Upper lobe of left lung (tissue), 6 donors: Measurements from ENCODE around the gene TCTA. TPM values are rescaled to one million over a fixed set of nuclear protein-coding genes. Genes with fewer than 3 reads are reported as not detected.
A peak's percentile ranks its signal among the peaks of the same experiment; 100 is the strongest.
"Not testable (repeated sequence)": the region's sequence is repeated elsewhere in the genome, so short reads cannot be mapped to it uniquely, and the experiment has no call there.

Experiments used
- ATAC-seq, 2 donors: fragments of 200-7000 bp; cut with Tn5 transposase; one replicate each; pipeline ENCODE4 v1.9.1; 2022; ENCODE audit warnings: mild to moderate bottlenecking in 2 of 2, moderate library complexity in 2 of 2; ENCODE audit not compliant: low FRiP score in 2 of 2
- DNase-seq, 2 donors: peaks; one replicate each; pipeline ENCODE4 v3.0.0-alpha.2; 2019 to 2020
- H3K27ac ChIP-seq, 4 donors: fragments of 200-600 bp; sonication (generic); one replicate each; pipeline ENCODE4 v1.5.1; 2016 to 2019
- H3K27me3 ChIP-seq, 4 donors: fragments of 200-600 bp; sonication (generic); one replicate each; pipeline ENCODE4 v1.5.1; 2017 to 2019
- H3K36me3 ChIP-seq, 4 donors: fragments of 200-600 bp; sonication (generic); one replicate each; pipeline ENCODE4 v1.5.1; 2016 to 2019
- H3K4me1 ChIP-seq, 4 donors: fragments of 200-600 bp; sonication (generic); one replicate each; pipeline ENCODE4 v1.5.1; 2018 to 2019
- H3K4me3 ChIP-seq, 4 donors: fragments of 200-600 bp; sonication (generic); one replicate each; pipeline ENCODE4 v1.5.1; 2017 to 2019; ENCODE audit warnings: mild to moderate bottlenecking in 2 of 4, moderate library complexity in 1 of 4
- H3K9me3 ChIP-seq, 4 donors: fragments of 200-600 bp; sonication (generic); one replicate each; pipeline ENCODE4 v1.5.1; 2018 to 2019
- CTCF ChIP-seq, 6 experiments: fragments of 450-650 bp in 4 of 6; fragments of 200-600 bp in 2 of 6; sonication (generic) in 2 of 6; IDR thresholded peaks; one replicate each; pipeline ENCODE4 v1.5.1; 2016 to 2019; ENCODE audit warnings: antibody characterized with exemption in 6 of 6
- EP300 ChIP-seq, 4 donors: sonication (generic); formaldehyde crosslinking; IDR thresholded peaks; one replicate each; pipeline ENCODE4 v1.5.1; 2017; ENCODE audit warnings: antibody characterized with exemption in 4 of 4, control low read depth in 2 of 4
- POLR2A ChIP-seq, 4 donors: fragments of 450-650 bp; IDR thresholded peaks; one replicate each; pipeline ENCODE4 v1.5.1; 2016 to 2017; ENCODE audit warnings: antibody characterized with exemption in 4 of 4, mild to moderate bottlenecking in 2 of 4
- POLR2AphosphoS5 ChIP-seq, 2 donors: sonication (generic); formaldehyde crosslinking; IDR thresholded peaks; one replicate each; pipeline ENCODE4 v1.5.1; 2017; ENCODE audit warnings: antibody characterized with exemption in 2 of 2
- WGBS, 2 donors: methylation state at CpG; one replicate each; pipeline ENCODE4 v1.1.5; 2017 to 2018; 5-methylcytosine and 5-hydroxymethylcytosine counted together
- total RNA-seq, 6 donors: library from RNA; depleted of rRNA in 4 of 6; stranded (reverse); fragments of >200 nt in 4 of 6; gene quantifications; one replicate each; pipeline versions ENCODE4 v1.1.0 to v1.2.1, GENCODE V29; 2016 to 2021
- donor health status: DM: no; HTN: no; CAD: no; lungs with moderate emphysema.
- donor health status: DM: no; HTN: yes; CAD: no; lungs with severe emphysema.

The TCTA gene
- total RNA-seq, 6 donors from 2014 or later, result 21.8 to 52.3 (median 39.5) TPM

DNA sequence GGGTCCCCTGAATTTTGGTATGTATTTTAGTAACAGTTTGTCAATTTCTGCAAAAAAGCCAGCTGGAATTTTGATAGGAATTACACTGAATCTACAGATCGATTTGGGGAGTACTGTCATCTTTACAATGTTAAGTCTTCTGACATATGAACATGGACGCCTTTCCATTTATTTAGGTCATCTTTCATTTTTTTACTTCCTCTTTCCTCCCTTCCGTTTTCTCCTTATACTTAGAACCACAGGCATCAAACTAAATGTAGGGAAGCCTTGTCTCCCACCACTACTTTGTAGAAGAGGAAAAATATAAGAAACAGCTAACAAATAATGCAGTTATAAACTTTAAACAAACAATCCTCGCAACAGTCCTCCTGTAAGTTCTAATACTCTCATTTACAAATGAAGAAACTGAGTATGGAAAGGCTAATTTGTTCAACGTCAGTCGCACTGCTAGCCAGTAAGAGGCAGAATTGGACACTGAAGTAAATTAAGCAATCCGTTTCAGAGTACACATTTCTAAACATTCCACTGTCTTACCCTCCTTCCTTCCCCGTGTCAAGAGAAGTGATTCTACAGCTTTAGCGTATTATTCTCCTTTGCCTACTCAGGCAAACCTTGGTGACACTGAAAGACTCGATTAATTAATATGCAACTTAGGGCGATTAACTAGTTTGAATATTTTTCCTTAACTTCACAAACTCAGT lies 26.0 kb upstream of the TCTA start:
- peak overlapping the region; percentile 43 to 71 (median 54) for H3K27ac ChIP-seq
- H3K4me3 ChIP-seq, result no peak overlapping the region
- WGBS, 2 donors, result 44 to 49% methylated on average over 11 of the region's 11 CpGs
- TF ChIP-seq CTCF (IDR thresholded peaks at IDR 0.05) (no peak), POLR2AphosphoS5 (IDR thresholded peaks at IDR 0.05) (no peak), POLR2A (IDR thresholded peaks at IDR 0.05) (no peak), EP300 (IDR thresholded peaks at IDR 0.05) (no peak)
- peaks cover 0 to 6% (median 0%) of the 10 kb centered on the region in 4 donors for H3K36me3 ChIP-seq
- ATAC-seq, result peak in 1 of 2 donors; percentile 71
- H3K27me3 ChIP-seq, result no peaks in the 10 kb centered on the region
- DNase-seq, result no peak
- H3K4me1 ChIP-seq, result peaks cover 38 to 88% (median 56%) of the 10 kb centered on the region in 4 donors
- no peaks in the 10 kb centered on the region for H3K9me3 ChIP-seq

- Histone ChIP-seq H3K9me3 (no peaks in the 10 kb centered on the region), H3K4me3 (no peak overlapping the region), H3K4me1 (peaks cover 38 to 91% (median 61%) of the 10 kb centered on the region in 4 donors), H3K36me3 (peaks cover 0 to 6% (median 0%) of the 10 kb centered on the region in 4 donors), H3K27me3 (no peaks in the 10 kb centered on the region), H3K27ac (peak overlapping the region in 2 of 4 donors; percentile 7 to 30)
- ATAC-seq (no peak), DNase-seq (no peak)
- 100% methylated on average over 2 of the region's 2 CpGs for WGBS, 2 donors
- TF ChIP-seq EP300 (IDR thresholded peaks at IDR 0.05) (no peak), CTCF (IDR thresholded peaks at IDR 0.05) (no peak), POLR2A (IDR thresholded peaks at IDR 0.05) (no peak), POLR2AphosphoS5 (IDR thresholded peaks at IDR 0.05) (no peak)
Measured at GRCh38 chr3:49387721-49388120, 24.5 kb upstream of the TCTA start.

GRCh38 chr3:49388289-49388820 lies 23.9 kb upstream of the TCTA start:
- H3K4me1 ChIP-seq, result peaks cover 38 to 91% (median 58%) of the 10 kb centered on the region in 4 donors
- H3K27ac ChIP-seq, result peak overlapping the region in 1 of 4 donors; percentile 30
- no peaks in the 10 kb centered on the region for H3K9me3 ChIP-seq
- no peaks in the 10 kb centered on the region for H3K27me3 ChIP-seq
- H3K36me3 ChIP-seq, result peaks cover 0 to 6% (median 0%) of the 10 kb centered on the region in 4 donors
- no peak overlapping the region for H3K4me3 ChIP-seq
- no peak for ATAC-seq
- WGBS, 2 donors, result 81 to 83% methylated on average over 1 of the region's 1 CpG
- DNase-seq, result no peak
- no peak for TF ChIP-seq POLR2A (IDR thresholded peaks at IDR 0.05)
- no peak for TF ChIP-seq POLR2AphosphoS5 (IDR thresholded peaks at IDR 0.05)
- no peak for TF ChIP-seq CTCF (IDR thresholded peaks at IDR 0.05)
- TF ChIP-seq EP300 (IDR thresholded peaks at IDR 0.05), result no peak

DNA sequence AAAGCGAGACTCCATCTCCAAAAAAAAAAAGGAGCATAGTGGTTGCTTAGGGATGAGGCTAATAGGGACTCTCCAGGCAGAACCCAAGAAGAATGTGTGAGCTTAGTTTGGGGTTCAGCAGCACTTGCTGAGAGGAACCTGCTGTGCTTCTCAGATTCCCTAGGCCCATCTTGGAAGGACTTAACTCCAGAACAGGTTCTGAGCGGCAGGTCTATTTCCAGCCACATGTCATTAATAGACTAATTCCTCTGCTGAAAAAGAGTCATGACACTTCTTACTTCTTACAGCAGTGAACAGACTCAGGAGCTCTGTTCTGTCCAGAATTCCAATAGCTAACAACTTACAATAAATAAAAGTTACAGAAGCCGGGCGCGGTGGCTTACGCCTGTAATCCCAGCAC lies 22.9 kb upstream of the TCTA start:
- DNase-seq (no peak), ATAC-seq (no peak)
- Histone ChIP-seq H3K4me3 (no peak overlapping the region), H3K4me1 (peaks cover 38 to 81% (median 51%) of the 10 kb centered on the region in 4 donors), H3K27me3 (no peaks in the 10 kb centered on the region), H3K9me3 (no peaks in the 10 kb centered on the region), H3K27ac (no peak overlapping the region), H3K36me3 (peaks cover 0 to 10% (median 1%) of the 10 kb centered on the region in 4 donors)
- WGBS, 2 donors, result 96 to 97% methylated on average over 6 of the region's 6 CpGs
- TF ChIP-seq EP300 (IDR thresholded peaks at IDR 0.05) (no peak), POLR2A (IDR thresholded peaks at IDR 0.05) (no peak), POLR2AphosphoS5 (IDR thresholded peaks at IDR 0.05) (no peak), CTCF (IDR thresholded peaks at IDR 0.05) (no peak)

- Histone ChIP-seq H3K4me1 (peaks cover 20 to 72% (median 40%) of the 10 kb centered on the region in 4 donors), H3K36me3 (peaks cover 0 to 22% (median 5%) of the 10 kb centered on the region in 4 donors)
- ATAC-seq, H3K9me3 ChIP-seq, H3K27ac ChIP-seq, H3K27me3 ChIP-seq, DNase-seq, H3K4me3 ChIP-seq: not testable (repeated sequence)
- 80 to 91% methylated on average over 10 of the region's 10 CpGs for WGBS, 2 donors
Measured at GRCh38 chr3:49391310-49391709, 20.9 kb upstream of the TCTA start.
